IMR-90 (cell line): ENCODE data around the gene CD276. TPM values are rescaled to one million over a fixed set of nuclear protein-coding genes. Genes with fewer than 3 reads are reported as not detected.

ENCODE experiments used
- ATAC-seq: fragments of 200-7000 bp; cut with Tn5 transposase; 2 replicates; pipeline ENCODE4 v1.9.1; 2020; ENCODE audit warnings: low read depth, mild to moderate bottlenecking, moderate library complexity
- BruUV-seq: library from RNA; stranded (reverse); fragments of 400-500 nt; replicated peaks from 2 replicates; lab custom pipeline; 2021; lab: Mats Ljungman, UMichigan
- CTCF ChIA-PET: fragments of 300-600 bp; formaldehyde crosslinking; extraction: SDS; loops from one replicate; lab custom pipeline; 2021; ENCODE audit warnings: antibody characterized with exemption; lab: Yijun Ruan, JAX
- POLR2A ChIA-PET: fragments of 300-600 bp; sonication (Branson Sonifier 250); formaldehyde crosslinking; loops from one replicate; lab custom pipeline; 2022; ENCODE audit warnings: antibody characterized with exemption; ENCODE audit not compliant: unreplicated experiment; lab: Charles Lee
- DNase-seq: peaks from one replicate; pipeline ENCODE4 v3.0.0; 2013
- H2AFZ ChIP-seq: replicated peaks from 2 replicates; pipeline ENCODE3; 2013; ENCODE audit warnings: low read length, mild to moderate bottlenecking; ENCODE audit not compliant: poor library complexity
- H2AK5ac ChIP-seq: 2 replicates; pipeline ENCODE4 v1.6.1; 2013; ENCODE audit warnings: low read depth, low read length, inconsistent platforms
- H2AK9ac ChIP-seq: replicated peaks from 2 replicates; pipeline ENCODE3; 2013; ENCODE audit warnings: mild to moderate bottlenecking, low read depth, low read length, moderate library complexity; ENCODE audit not compliant: poor library complexity
- H2BK120ac ChIP-seq: 2 replicates; pipeline ENCODE4 v1.6.1; 2013; ENCODE audit warnings: low read depth, low read length, inconsistent platforms
- H2BK15ac ChIP-seq: 3 replicates; pipeline ENCODE4 v1.6.1; 2013; ENCODE audit warnings: low read depth, low read length, inconsistent platforms
- H2BK20ac ChIP-seq: 2 replicates; pipeline ENCODE4 v1.6.1; 2013; ENCODE audit warnings: low read depth, mild to moderate bottlenecking, inconsistent platforms, low read length, moderate library complexity
- H2BK5ac ChIP-seq: 2 replicates; pipeline ENCODE4 v1.6.1; 2013; ENCODE audit warnings: mild to moderate bottlenecking, low read depth, low read length, inconsistent platforms; ENCODE audit not compliant: poor library complexity, severe bottlenecking
- H3K14ac ChIP-seq: replicated peaks from 2 replicates; pipeline ENCODE4 v1.6.1; 2013; ENCODE audit warnings: low read depth, low read length, inconsistent platforms
- H3K18ac ChIP-seq: 2 replicates; pipeline ENCODE4 v1.6.1; 2013; ENCODE audit warnings: low read depth, low read length, control low read depth
- H3K23ac ChIP-seq: 2 replicates; pipeline ENCODE4 v1.6.1; 2013; ENCODE audit warnings: low read depth, low read length, inconsistent platforms
- H3K27ac ChIP-seq: 2 replicates; pipeline ENCODE4 v1.5.1; 2013; ENCODE audit warnings: mild to moderate bottlenecking, control low read depth, low read length; ENCODE audit not compliant: insufficient read depth
- H3K27me3 ChIP-seq: 2 replicates; pipeline ENCODE4 v1.6.1; 2013; ENCODE audit warnings: low read length; ENCODE audit not compliant: control insufficient read depth, insufficient read depth
- H3K36me3 ChIP-seq: 2 replicates; pipeline ENCODE4 v1.6.1; 2013; ENCODE audit warnings: low read length, mixed read lengths; ENCODE audit not compliant: control insufficient read depth, insufficient read depth
- H3K4ac ChIP-seq: 2 replicates; pipeline ENCODE4 v1.6.1; 2013; ENCODE audit warnings: low read depth, low read length, inconsistent platforms
- H3K4me1 ChIP-seq: 2 replicates; pipeline ENCODE4 v1.6.1; 2013; ENCODE audit warnings: low read length, mixed read lengths; ENCODE audit not compliant: control insufficient read depth, insufficient read depth
- H3K4me2 ChIP-seq: 2 replicates; pipeline ENCODE4 v1.6.1; 2013; ENCODE audit warnings: low read depth, mild to moderate bottlenecking, control low read depth, low read length, moderate library complexity
- H3K4me3 ChIP-seq: 2 replicates; pipeline ENCODE4 v1.5.1; 2013; ENCODE audit warnings: low read depth, mild to moderate bottlenecking, control low read depth, low read length, moderate library complexity; ENCODE audit not compliant: insufficient read depth
- H3K56ac ChIP-seq: 2 replicates; pipeline ENCODE4 v1.6.1; 2013; ENCODE audit warnings: low read length, inconsistent platforms; ENCODE audit not compliant: insufficient read depth; ENCODE audit errors: extremely low read depth
- H3K79me1 ChIP-seq, 2 experiments: 2 replicates each; pipeline ENCODE4 v1.6.1; 2013; ENCODE audit warnings: low read length in 2 of 2, inconsistent platforms in 1 of 2, low read depth in 1 of 2
- H3K9ac ChIP-seq: 2 replicates; pipeline ENCODE4 v1.6.1; 2013; ENCODE audit warnings: low read depth, low read length, control low read depth
- H3K9me1 ChIP-seq: 2 replicates; pipeline ENCODE4 v1.6.1; 2013; ENCODE audit warnings: low read length, inconsistent platforms; ENCODE audit not compliant: insufficient read depth
- H3K9me3 ChIP-seq: 2 replicates; pipeline ENCODE4 v1.6.1; 2013; ENCODE audit warnings: low read length; ENCODE audit not compliant: control insufficient read depth, insufficient read depth
- H4K20me1 ChIP-seq: 2 replicates; pipeline ENCODE4 v1.6.1; 2013; ENCODE audit warnings: low read length, inconsistent platforms; ENCODE audit not compliant: insufficient read depth
- H4K5ac ChIP-seq: 2 replicates; pipeline ENCODE4 v1.6.1; 2013; ENCODE audit warnings: mild to moderate bottlenecking, low read depth, low read length, control low read depth
- H4K8ac ChIP-seq, 2 experiments: 2 replicates each; pipeline ENCODE4 v1.6.1; 2013; ENCODE audit warnings: low read depth in 2 of 2, low read length in 2 of 2, control low read depth in 1 of 2, inconsistent platforms in 1 of 2
- H4K91ac ChIP-seq: 2 replicates; pipeline ENCODE4 v1.6.1; 2013; ENCODE audit warnings: low read depth, low read length, inconsistent platforms; ENCODE audit not compliant: insufficient read depth
- CEBPB ChIP-seq: IDR thresholded peaks from 2 replicates; pipeline ENCODE4 v1.6.1; 2012; ENCODE audit warnings: low read depth, low read length, improper control_type of control experiment
- CHD1 ChIP-seq: IDR thresholded peaks from 2 replicates; pipeline ENCODE4 v1.6.1; 2012; ENCODE audit warnings: low read depth, low read length, improper control_type of control experiment
- FOS ChIP-seq: fragments of 150-350 bp; IDR thresholded peaks from 2 replicates; pipeline ENCODE4 v1.6.1; 2016; ENCODE audit warnings: low read depth, low read length
- MAFK ChIP-seq: IDR thresholded peaks from 2 replicates; pipeline ENCODE4 v1.6.1; 2012; ENCODE audit warnings: low read depth, low read length, improper control_type of control experiment
- POLR2A ChIP-seq: IDR thresholded peaks from 2 replicates; pipeline ENCODE4 v1.6.1; 2012; ENCODE audit warnings: mild to moderate bottlenecking, low read depth, low read length
- WGBS, 2 experiments: methylation state at CpG; one replicate each; pipeline versions ENCODE4 v1.1.5 to v1.1.7; 2013; ENCODE audit warnings: missing lambda C conversion rate in 2 of 2; ENCODE audit not compliant: insufficient read length in 1 of 2; ENCODE audit errors: extremely low coverage in 2 of 2; 5-methylcytosine and 5-hydroxymethylcytosine counted together
- dilution Hi-C: fragments of 300-500 bp; cut with HindIII; formaldehyde crosslinking; loops from one replicate; pipeline ENCODE4 v1.14.3; 2018; ENCODE audit warnings: low sequenced_read_pairs; ENCODE audit not compliant: unreplicated experiment
- in situ Hi-C: fragments of 300-500 bp; cut with MboI; formaldehyde crosslinking; loops from 3 replicates; pipeline ENCODE4 v1.14.3; 2019; ENCODE audit warnings: low sequenced_read_pairs, inconsistent platforms, mixed read lengths
- intact Hi-C: fragments of 100-400 bp; cut with micrococcal nuclease; formaldehyde crosslinking; loops from 2 replicates; pipeline ENCODE4 v1.10.0; 2022
- polyA plus RNA-seq, 3 experiments: library from polyadenylated mRNA; depleted of rRNA; stranded (reverse); fragments of >200 nt; gene quantifications; 2 replicates each; pipeline ENCODE4 v1.2.3, GENCODE V29; 2012; ENCODE audit warnings: low replicate concordance in 1 of 3
- total RNA-seq: library from RNA; depleted of rRNA; stranded (reverse); fragments of >200 nt; gene quantifications from 2 replicates; pipeline ENCODE4 v1.2.3, GENCODE V29; 2012
- TF ChIP-seq, protein P1 (sequence below): conservative IDR thresholded peaks from 2 replicates; pipeline ENCODE4 v1.5.1; 2012; ENCODE audit warnings: mild to moderate bottlenecking, low read depth, low read length, improper control_type of control experiment
- TF ChIP-seq, protein P2 (sequence below): fragments of 150-350 bp; IDR thresholded peaks from 2 replicates; pipeline ENCODE4 v1.6.1; 2017; ENCODE audit warnings: mild to moderate bottlenecking, antibody characterized with exemption, low read length, low read depth

Gene CD276
- total and polyA plus RNA-seq, 2 of the 4 experiments (the other 2 are of a cell fraction), result 30.8 to 149 TPM

- Histone ChIP-seq H3K4me1 (peaks cover 20% of the 10 kb centered on the region), H2BK120ac (no peak overlapping the region), H2BK20ac (no peak overlapping the region), H3K4me3 (no peak overlapping the region), H2AFZ (no peak overlapping the region), H4K5ac (no peak overlapping the region), H2AK9ac (peak overlapping the region; percentile 23), H3K18ac (no peak overlapping the region), H4K20me1 (peaks cover 26% of the 10 kb centered on the region), H3K9me3 (no peaks in the 10 kb centered on the region), H4K91ac (no peak overlapping the region), H3K14ac (no peak overlapping the region), H3K4me2 (no peak overlapping the region), H2AK5ac (no peak overlapping the region), H2BK5ac (no peak overlapping the region), H3K27ac (no peak overlapping the region), H3K4ac (no peak overlapping the region), H3K9me1 (peaks cover 23% of the 10 kb centered on the region), H3K23ac (no peak overlapping the region), H3K79me1 (peaks cover 8 to 29% of the 10 kb centered on the region in 2 experiments; a peak in 3 of 4 replicates), H3K56ac (no peak overlapping the region), H3K9ac (no peak overlapping the region), H2BK15ac (no peak overlapping the region), H3K36me3 (no peaks in the 10 kb centered on the region), H3K27me3 (peaks cover 6% of the 10 kb centered on the region), H4K8ac (no peak overlapping the region)
- ChIA-PET CTCF (no interaction called here), POLR2A (no interaction called here)
- dilution Hi-C loops, result no loop called here
- ATAC-seq, result no peak
- intact Hi-C loops, result loop anchor here (5.0 kb wide), 1 partner anchor 45 kb away; no protein-coding TSS in a partner anchor
- TF ChIP-seq CEBPB (no peak), MAFK (no peak), POLR2A (no peak), CHD1 (no peak), FOS (no peak)
- TF ChIP-seq, protein P1, sequence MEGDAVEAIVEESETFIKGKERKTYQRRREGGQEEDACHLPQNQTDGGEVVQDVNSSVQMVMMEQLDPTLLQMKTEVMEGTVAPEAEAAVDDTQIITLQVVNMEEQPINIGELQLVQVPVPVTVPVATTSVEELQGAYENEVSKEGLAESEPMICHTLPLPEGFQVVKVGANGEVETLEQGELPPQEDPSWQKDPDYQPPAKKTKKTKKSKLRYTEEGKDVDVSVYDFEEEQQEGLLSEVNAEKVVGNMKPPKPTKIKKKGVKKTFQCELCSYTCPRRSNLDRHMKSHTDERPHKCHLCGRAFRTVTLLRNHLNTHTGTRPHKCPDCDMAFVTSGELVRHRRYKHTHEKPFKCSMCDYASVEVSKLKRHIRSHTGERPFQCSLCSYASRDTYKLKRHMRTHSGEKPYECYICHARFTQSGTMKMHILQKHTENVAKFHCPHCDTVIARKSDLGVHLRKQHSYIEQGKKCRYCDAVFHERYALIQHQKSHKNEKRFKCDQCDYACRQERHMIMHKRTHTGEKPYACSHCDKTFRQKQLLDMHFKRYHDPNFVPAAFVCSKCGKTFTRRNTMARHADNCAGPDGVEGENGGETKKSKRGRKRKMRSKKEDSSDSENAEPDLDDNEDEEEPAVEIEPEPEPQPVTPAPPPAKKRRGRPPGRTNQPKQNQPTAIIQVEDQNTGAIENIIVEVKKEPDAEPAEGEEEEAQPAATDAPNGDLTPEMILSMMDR, result no peak
- TF ChIP-seq, protein P2, sequence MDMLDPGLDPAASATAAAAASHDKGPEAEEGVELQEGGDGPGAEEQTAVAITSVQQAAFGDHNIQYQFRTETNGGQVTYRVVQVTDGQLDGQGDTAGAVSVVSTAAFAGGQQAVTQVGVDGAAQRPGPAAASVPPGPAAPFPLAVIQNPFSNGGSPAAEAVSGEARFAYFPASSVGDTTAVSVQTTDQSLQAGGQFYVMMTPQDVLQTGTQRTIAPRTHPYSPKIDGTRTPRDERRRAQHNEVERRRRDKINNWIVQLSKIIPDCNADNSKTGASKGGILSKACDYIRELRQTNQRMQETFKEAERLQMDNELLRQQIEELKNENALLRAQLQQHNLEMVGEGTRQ, result no peak
- no peak for DNase-seq
- in situ Hi-C loops, result no loop called here
- WGBS, 2 experiments, result 79% methylated on average over 3 of the region's 14 CpGs; no CpG with 5 or more reads in 1 of the 2 experiments
- BruUV-seq, result no TSS peak
These were observed 1.5 kb upstream of the CD276 start for GRCh38 chr15:73682600-73683090.
